ENCODE data around the gene LARP1B. TPM values are rescaled to one million over a fixed set of nuclear protein-coding genes. Genes with fewer than 3 reads are reported as not detected.
"Not testable (repeated sequence)": the region's sequence is repeated elsewhere in the genome, so short reads cannot be mapped to it uniquely, and the experiment has no call there.

LARP1B gene
- polyA plus RNA-seq, 1 donor: 25.8 TPM

GRCh38 chr4:128221586-128221985 is 160.5 kb downstream of the LARP1B start:
- no peak for DNase-seq

GRCh38 chr4:128225148-128225547 is 164.0 kb downstream of the LARP1B start:
- DNase-seq: no peak

GRCh38 chr4:128227991-128228571 is 167.0 kb downstream of the LARP1B start:
- peak; percentile 20 for DNase-seq

- DNase-seq: peak; percentile 32
These were observed 168.0 kb downstream of the LARP1B start for GRCh38 chr4:128228845-128229795.

GRCh38 chr4:128232719-128233118 is 171.6 kb downstream of the LARP1B start:
- DNase-seq: no peak

- no peak for DNase-seq
These were observed 173.7 kb downstream of the LARP1B start for GRCh38 chr4:128234836-128235235.

GRCh38 chr4:128241019-128241418 is 179.9 kb downstream of the LARP1B start:
- DNase-seq: no peak

GRCh38 chr4:128241425-128241913 is 180.4 kb downstream of the LARP1B start:
- DNase-seq: no peak

- DNase-seq: no peak
These were observed 180.9 kb downstream of the LARP1B start for GRCh38 chr4:128241981-128242380.

GRCh38 chr4:128242601-128243000 is 181.5 kb downstream of the LARP1B start:
- no peak for DNase-seq

- no peak for DNase-seq
These were observed 183.3 kb downstream of the LARP1B start for GRCh38 chr4:128244379-128244778.

GRCh38 chr4:128245391-128245790 is 184.3 kb downstream of the LARP1B start:
- not testable (repeated sequence) for DNase-seq

- DNase-seq: no peak
These were observed 186.8 kb downstream of the LARP1B start for GRCh38 chr4:128247906-128248305.

- no peak for DNase-seq
These were observed 188.9 kb downstream of the LARP1B start for GRCh38 chr4:128249787-128250668.

- no peak for DNase-seq
These were observed 194.8 kb downstream of the LARP1B start for GRCh38 chr4:128255906-128256305.

GRCh38 chr4:128256539-128256938 is 195.4 kb downstream of the LARP1B start:
- no peak for DNase-seq

GRCh38 chr4:128258166-128258565 is 197.1 kb downstream of the LARP1B start:
- not testable (repeated sequence) for DNase-seq

- not testable (repeated sequence) for DNase-seq
These were observed 198.8 kb downstream of the LARP1B start for GRCh38 chr4:128259889-128260288.

Measured in left kidney (tissue), 2 donors.